Measurements from ENCODE around the gene MAST1.
"Not testable (repeated sequence)": the region's sequence is repeated elsewhere in the genome, so short reads cannot be mapped to it uniquely, and the experiment has no call there.

Gene MAST1

DNA sequence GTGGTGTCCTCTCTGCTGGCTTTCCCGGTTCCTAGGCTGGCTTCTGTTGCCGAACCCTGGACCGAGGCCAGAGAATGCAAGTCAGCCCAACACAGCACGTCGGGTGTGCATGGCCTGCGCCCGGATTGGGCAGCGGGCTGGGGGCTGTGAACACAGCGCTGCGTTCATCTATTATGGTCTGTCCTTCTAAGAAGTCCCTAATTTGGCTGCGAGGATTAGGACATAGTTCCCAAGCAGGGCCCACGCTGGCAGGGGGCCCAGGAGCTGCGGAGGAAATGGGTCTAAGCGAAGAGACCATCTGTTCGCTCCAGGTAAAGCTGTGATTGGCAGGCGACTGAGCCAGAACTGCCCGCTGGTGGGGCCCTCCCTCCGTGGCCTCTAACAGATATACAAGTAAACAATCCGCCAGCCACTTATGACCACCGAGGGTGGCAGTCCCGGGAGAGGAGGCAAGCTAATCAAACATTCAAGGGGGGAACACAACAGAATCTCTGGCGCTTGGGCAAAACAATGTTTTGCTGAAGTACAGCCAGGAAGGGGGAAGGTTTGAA, 74.8 kb downstream of the MAST1 start:
- Histone ChIP-seq H3K4me1 (ENCODE audit: control insufficient read depth, insufficient read depth, low read length, poor library complexity, severe bottlenecking) (no peaks in the 10 kb centered on the region), H3K36me3 (ENCODE audit: control insufficient read depth, insufficient read depth, low read length) (no peaks in the 10 kb centered on the region), H3K27ac (ENCODE audit: low read depth, low read length, severe bottlenecking) (no peak overlapping the region), H3K4me3 (ENCODE audit: extremely low read depth, insufficient read depth, low read length, poor library complexity, severe bottlenecking) (no peak overlapping the region), H3K9me3 (ENCODE audit: control insufficient read depth, low read length) (no peaks in the 10 kb centered on the region)
- 70 to 80% methylated on average over 15 to 17 of the region's 22 CpGs for WGBS, 2 experiments (ENCODE audit: insufficient coverage in 2 of 2)

DNA sequence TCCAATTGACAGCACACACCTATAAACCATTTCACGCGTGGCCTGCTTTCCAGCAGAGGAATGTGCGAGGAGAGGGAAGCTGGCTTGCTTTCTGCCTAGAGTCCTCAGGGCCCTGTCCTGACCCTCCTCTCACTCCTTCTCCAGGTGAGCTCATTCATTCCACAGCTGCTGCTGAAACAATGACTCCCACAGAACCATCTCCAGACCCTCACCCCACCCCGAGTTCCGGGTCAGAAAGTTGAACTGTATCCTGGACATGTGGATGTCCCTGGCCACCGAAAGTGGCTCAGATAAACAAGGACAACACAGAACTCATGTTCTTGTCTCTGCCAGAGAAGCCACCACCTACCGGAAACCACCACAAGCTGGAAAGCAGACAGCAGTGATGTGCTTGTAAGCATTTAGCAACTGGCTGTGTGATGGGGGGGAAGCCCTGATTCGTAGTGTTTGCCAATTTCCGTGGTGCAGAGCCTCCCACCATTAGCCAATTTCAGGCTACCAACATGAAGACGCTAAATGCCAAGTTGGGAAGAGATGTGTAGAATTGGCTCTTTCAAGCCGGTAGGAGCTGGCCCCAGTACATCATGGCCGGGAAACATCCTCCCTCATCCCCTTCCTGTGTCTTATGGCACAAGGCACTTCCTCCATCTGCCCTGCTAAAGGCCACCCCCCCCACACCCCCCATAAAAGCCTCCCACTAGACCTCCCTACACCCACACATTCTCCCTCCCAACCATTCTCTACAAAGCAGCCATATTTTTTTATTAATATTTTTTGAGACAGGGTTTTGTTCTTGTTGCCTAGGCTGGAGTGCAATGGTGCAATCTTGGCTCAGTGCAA, 75.8 kb downstream of the MAST1 start:
- Histone ChIP-seq H3K9me3 (ENCODE audit: control insufficient read depth, low read length) (no peaks in the 10 kb centered on the region), H3K36me3 (ENCODE audit: control insufficient read depth, insufficient read depth, low read length) (no peaks in the 10 kb centered on the region), H3K27ac (ENCODE audit: low read depth, low read length, severe bottlenecking) (no peak overlapping the region), H3K4me1 (ENCODE audit: control insufficient read depth, insufficient read depth, low read length, poor library complexity, severe bottlenecking) (no peaks in the 10 kb centered on the region), H3K4me3 (ENCODE audit: extremely low read depth, insufficient read depth, low read length, poor library complexity, severe bottlenecking) (no peak overlapping the region)
- WGBS, 2 experiments (ENCODE audit: insufficient coverage in 2 of 2) = 96 to 99% methylated on average over 10 to 12 of the region's 12 CpGs

DNA sequence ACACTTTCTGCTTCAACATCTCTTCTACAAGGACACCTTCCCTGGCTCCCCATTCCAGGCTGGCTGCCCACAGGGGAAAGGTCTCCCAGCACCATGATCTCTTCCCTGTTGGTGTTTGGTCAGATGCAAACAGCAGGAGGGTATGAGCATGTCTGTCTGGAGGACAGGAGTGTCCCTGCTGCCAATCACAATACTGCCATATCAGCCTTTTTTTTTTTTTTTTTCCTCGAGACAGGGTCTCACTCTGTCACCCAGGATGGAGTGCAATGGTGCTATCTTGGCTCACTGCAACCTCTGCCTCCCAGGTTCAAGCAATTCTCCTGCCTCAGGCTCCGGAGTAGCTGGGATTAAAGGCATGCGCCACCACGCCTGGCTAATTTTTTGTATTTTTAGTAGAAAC, 77.5 kb downstream of the MAST1 start:
- not testable (repeated sequence) for H3K4me1 ChIP-seq (ENCODE audit: control insufficient read depth, insufficient read depth, low read length, poor library complexity, severe bottlenecking); H3K9me3 ChIP-seq (ENCODE audit: control insufficient read depth, low read length); H3K4me3 ChIP-seq (ENCODE audit: extremely low read depth, insufficient read depth, low read length, poor library complexity, severe bottlenecking); H3K27ac ChIP-seq (ENCODE audit: low read depth, low read length, severe bottlenecking); H3K36me3 ChIP-seq (ENCODE audit: control insufficient read depth, insufficient read depth, low read length)
- 81 to 100% methylated on average over 3 of the region's 4 CpGs for WGBS, 2 experiments (ENCODE audit: insufficient coverage in 2 of 2)

DNA sequence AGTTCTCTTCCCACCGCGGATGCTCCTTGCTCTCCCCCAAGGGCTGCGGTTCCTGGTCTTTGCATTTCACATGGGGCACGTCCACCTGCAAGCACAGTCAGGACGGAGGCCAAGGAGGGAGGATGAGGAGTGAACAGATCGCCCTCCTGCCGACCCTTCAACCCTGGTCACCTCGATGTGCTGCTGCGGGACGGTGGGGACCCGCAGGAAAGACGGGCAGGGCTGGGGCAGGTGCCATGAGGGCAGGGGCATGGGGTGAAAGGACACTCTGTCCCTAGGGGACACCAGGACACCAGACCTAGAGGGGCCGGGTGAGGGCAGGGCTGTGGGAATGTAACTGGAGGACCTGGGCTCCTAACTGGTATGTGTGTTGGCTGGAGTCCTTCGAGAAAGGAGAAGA, 79.9 kb downstream of the MAST1 start:
- Histone ChIP-seq H3K27ac (ENCODE audit: low read depth, low read length, severe bottlenecking) (no peak overlapping the region), H3K4me3 (ENCODE audit: extremely low read depth, insufficient read depth, low read length, poor library complexity, severe bottlenecking) (no peak overlapping the region), H3K4me1 (ENCODE audit: control insufficient read depth, insufficient read depth, low read length, poor library complexity, severe bottlenecking) (no peaks in the 10 kb centered on the region), H3K36me3 (ENCODE audit: control insufficient read depth, insufficient read depth, low read length) (peaks cover 11% of the 10 kb centered on the region), H3K9me3 (ENCODE audit: control insufficient read depth, low read length) (no peaks in the 10 kb centered on the region)
- 92 to 97% methylated on average over 7 to 14 of the region's 14 CpGs for WGBS, 2 experiments (ENCODE audit: insufficient coverage in 2 of 2)

DNA sequence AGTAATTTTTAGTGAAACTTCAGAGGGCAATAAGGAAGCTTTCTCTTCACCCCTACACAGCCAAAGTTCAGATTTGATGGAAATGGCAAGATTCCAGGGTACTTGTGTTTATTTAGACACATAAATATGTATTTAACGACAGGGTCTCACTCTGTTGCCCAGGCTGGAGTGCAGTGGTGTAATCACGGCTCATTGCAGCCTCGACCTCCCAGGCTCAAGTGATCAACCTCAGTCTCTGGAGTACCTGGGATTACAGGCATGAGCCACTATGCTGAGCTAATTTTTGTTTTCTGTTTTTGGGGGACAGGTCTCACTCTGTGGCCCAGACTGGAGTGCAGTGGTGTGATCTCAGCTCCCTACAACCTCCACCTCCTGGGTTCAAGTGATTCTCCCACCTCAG, 82.7 kb downstream of the MAST1 start:
- no peak overlapping the region for H3K27ac ChIP-seq (ENCODE audit: low read depth, low read length, severe bottlenecking)
- H3K9me3 ChIP-seq (ENCODE audit: control insufficient read depth, low read length) = no peaks in the 10 kb centered on the region
- WGBS, 2 experiments (ENCODE audit: insufficient coverage in 2 of 2) = 95 to 97% methylated on average over 3 of the region's 3 CpGs
- H3K4me1 ChIP-seq (ENCODE audit: control insufficient read depth, insufficient read depth, low read length, poor library complexity, severe bottlenecking) = no peaks in the 10 kb centered on the region
- peaks cover 33% of the 10 kb centered on the region for H3K36me3 ChIP-seq (ENCODE audit: control insufficient read depth, insufficient read depth, low read length)
- H3K4me3 ChIP-seq (ENCODE audit: extremely low read depth, insufficient read depth, low read length, poor library complexity, severe bottlenecking) = no peak overlapping the region

DNA sequence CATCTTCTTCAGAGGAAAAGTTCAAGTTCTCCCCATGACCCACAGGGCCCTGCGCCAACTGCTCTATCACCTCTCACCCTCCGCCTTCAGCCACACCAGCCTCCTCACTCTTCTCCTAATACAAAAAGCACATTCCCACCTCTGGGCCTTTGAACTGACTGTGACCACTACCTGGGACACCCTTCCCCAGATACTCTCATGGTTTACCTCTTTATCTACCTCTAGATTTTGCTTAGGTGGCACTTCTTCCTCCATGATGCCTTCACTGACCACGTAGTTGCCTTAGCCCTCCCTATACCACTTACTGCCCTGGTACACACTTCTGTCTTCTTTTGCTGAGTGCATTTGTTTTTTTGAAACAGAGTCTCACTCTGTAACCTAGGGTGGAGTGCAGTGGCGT, 84.6 kb downstream of the MAST1 start:
- H3K36me3 ChIP-seq (ENCODE audit: control insufficient read depth, insufficient read depth, low read length) = peaks cover 47% of the 10 kb centered on the region
- no peaks in the 10 kb centered on the region for H3K4me1 ChIP-seq (ENCODE audit: control insufficient read depth, insufficient read depth, low read length, poor library complexity, severe bottlenecking)
- no peak overlapping the region for H3K27ac ChIP-seq (ENCODE audit: low read depth, low read length, severe bottlenecking)
- no peaks in the 10 kb centered on the region for H3K9me3 ChIP-seq (ENCODE audit: control insufficient read depth, low read length)
- H3K4me3 ChIP-seq (ENCODE audit: extremely low read depth, insufficient read depth, low read length, poor library complexity, severe bottlenecking) = no peak overlapping the region
- 93 to 100% methylated on average over 3 to 4 of the region's 4 CpGs for WGBS, 2 experiments (ENCODE audit: insufficient coverage in 2 of 2)

Data from mesodermal cell (in vitro differentiated cells).